NCI-H1105 treated with DMSO at 0.1 percent for 48 hours (cell line): ENCODE measurements around the gene REG1A.

Source experiments
- DNase-seq: peaks from one replicate; lab custom pipeline; 2025; lab: John Stamatoyannopoulos, UW

REG1A gene, protein sequence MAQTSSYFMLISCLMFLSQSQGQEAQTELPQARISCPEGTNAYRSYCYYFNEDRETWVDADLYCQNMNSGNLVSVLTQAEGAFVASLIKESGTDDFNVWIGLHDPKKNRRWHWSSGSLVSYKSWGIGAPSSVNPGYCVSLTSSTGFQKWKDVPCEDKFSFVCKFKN

DNA sequence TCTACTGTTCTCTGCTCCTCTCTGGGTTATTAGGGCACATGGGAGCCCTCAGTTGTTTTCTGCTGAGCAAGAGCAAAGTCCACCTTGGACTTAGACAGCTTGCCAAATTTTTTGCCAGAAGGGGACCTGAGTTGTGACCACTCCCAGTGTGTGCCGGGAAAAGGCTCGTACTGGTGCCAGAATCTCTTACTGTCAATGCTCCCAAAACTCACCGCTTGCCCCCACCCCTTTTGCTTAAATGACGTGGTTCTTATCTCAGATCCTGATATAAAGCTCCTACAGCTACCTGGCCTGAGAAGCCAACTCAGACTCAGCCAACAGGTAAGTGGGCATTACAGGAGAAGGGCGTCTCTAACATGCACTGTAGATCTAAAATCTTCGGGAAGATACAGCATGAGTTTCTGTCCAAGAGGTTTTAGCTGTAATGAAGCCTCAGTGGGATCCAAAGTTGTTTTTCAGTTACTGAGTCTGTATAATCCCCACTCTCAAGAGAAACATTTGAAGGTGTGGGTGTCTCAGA, at the start of gene REG1A:
Gene REG1A (plus strand): TSS at position 295 of the 520 bp plus-strand sequence. CDS start 374 bp downstream, outside the sequence.
- DNase-seq, result no peak

DNA sequence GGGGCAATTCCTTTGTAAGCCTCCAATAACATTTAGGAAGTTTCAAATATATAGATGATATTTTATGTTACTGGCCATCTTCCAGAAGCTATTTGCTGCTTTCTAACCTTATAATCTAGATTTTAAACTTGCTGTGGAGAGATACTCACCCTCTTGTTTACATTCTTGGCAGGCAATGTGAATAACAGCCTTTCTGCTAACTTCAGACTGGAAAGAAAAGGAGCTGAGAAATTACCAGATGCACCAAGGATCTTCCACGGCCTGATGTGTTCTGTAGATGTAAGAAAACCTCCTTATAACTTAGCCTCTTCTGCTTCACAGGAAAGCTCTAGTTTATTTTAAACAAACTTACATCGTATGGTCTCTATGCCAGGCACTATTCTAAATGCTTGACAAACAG, 49.2 kb upstream of the REG1A start:
- no peak for DNase-seq

DNA sequence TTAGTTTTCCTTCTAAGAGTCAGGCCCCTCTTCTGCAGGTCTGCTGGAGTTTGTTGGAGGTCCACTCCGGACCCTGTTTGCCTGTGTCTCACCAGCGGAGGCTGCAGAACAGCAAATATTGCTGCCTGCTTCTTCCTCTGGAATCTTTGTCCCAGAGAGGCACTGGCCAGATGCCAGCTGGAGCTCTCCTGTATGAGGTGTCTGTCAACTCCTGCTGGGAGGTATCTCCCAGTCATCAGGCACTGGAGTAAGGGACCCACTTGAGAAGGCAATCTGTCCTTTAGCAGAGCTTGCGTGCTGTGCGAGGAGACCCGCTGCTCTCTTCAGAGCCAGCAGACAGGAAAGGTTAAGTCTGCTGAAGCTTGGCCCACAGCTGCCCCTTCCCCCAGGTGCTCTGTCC, 37.3 kb upstream of the REG1A start:
- DNase-seq, result no peak

DNA sequence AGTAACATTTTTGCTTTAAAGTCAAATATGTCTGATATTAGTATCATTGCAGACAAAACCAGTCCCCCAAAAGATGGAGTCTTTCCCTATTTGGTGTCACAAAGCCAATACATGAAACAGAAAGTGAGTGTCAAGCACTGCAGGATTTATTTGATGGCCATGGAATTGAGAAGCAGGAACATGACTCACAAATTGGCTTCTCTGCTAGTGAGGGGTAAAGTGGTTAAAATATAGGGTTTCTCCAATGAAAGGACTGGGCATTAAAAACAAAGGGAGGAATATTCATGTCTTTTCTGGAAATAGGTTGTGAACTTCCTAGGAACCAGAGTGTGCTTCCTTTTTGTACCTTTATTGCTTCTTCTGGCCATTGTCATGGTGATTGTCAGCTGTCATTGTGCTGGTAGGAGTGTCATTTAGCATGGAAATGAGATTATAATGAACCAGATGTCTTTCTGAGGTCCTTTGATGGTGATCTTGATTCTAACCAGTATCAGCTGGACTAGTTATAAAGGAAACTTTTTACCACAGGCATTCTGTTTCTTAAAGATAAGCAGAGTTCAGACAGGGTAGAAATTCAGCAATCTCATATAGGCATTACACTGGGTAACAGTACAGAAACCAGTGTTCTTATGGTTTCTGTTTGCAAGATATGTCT, 36.6 kb upstream of the REG1A start:
- no peak for DNase-seq

DNA sequence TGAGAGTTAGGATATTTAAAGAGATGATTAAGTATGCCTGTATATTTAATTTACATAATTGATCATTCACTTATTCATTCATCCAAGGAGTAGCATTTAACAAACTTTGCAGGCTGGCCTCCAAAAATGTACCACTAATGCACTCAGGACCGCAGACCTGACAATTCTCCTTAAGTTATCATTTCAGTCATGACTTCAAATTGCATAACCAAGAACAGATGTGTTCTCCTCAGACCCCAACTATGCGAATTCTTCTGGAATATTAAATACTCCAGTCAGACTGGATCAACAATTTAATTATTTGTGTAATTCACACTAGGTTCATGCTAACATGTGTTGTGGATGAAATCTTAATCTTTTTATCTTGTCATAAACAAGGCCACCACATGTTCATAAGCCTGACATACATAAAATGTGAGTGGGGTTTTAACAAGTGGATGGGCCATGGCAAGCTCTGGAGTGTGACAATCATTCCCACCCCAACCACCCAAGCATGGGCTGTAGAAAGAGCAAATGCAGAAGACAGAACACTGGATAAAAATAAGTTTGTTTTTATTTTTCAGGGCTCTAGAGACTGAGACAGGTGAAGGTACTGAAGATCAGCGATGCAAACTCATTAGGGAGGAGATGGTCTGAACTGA, 35.7 kb upstream of the REG1A start:
- no peak for DNase-seq

DNA sequence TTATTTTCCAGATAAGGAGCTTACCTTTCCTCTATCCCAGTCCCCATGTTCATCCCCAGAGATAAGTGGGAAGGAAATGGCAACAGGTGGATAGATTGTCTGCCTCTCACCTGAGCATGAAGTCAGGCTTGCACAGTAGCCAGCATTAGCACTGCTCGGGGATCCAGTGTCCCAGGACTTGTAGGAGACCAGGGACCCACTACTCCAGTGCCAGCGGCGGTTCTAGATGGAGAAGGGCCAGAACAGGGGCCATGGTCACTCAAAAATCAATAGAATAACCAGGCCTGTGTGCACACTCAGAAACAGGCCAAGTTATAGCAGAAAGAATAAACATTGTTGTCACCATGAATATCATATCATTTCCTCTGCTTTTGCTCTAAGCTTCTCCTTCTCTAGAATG, 34.9 kb upstream of the REG1A start:
- DNase-seq, result no peak

DNA sequence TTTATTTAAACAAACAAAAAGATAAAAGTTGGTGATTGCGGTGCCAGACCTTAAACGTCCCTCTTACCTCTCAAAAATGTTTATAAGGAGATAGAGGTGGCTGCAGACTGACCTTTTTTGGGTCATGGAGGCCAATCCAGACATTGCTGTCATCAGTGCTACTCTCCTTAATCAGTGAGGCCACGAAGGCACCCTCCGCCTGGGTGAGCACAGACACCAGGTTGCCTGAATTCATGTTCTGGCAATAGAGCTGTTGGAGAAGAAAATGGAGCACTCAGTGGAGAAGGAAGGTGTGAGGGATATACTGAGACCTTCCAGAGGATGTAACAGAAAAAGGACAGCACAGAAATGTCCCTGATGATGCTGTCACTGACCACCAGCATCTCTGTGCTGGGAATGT, 34.0 kb upstream of the REG1A start:
- no peak for DNase-seq

DNA sequence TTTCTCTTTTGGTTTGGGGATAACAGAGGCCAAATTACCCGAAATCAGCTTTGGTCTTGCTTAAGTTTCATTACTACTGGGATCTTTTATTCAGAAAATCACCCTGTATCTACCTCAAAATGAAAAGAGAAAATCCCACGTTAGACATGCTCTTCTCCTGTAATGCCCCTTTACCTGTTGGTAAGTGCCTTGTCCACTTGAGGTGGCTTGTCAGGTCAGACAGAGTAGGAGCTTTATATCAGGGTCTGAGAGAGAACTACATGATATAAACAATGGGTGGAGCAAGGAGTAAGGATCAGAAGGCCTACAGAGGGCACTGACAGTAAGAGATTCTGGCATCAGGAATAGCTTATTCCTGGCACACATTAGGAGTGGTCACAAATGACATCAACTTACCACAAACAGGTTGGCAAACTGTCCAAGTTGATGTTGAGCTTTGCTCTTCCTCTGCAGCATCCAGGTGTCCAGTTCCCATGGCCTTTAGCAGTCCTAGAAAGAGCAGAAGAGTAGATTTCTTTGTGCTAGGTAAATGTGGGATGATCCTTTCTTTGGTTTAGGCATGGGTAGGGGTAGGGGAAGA, 32.4 kb upstream of the REG1A start, which contains the start of gene REG1B:
Gene REG1B (minus strand): TSS at position 209 of the 580 bp plus-strand sequence. CDS start 381 bp downstream, outside the sequence.
- DNase-seq, result no peak

DNA sequence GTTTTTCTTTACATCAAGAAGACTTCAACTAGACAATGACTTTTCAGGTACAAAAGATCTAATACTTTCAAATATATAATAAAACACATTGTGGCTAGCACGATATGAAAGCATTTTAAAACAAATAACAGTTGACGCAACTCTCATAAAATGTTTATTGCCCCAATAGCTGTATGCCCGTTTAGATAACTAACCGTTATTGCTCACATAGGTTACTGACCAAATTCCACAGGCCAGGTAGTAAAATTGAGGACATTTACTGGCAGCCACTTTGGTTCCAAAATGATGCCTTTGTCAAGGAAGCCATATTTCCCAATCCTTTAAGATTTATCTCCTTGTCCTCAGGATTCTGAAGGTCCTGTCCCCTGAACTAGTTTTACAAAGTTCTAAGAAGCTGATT, 29.6 kb upstream of the REG1A start:
- no peak for DNase-seq

DNA sequence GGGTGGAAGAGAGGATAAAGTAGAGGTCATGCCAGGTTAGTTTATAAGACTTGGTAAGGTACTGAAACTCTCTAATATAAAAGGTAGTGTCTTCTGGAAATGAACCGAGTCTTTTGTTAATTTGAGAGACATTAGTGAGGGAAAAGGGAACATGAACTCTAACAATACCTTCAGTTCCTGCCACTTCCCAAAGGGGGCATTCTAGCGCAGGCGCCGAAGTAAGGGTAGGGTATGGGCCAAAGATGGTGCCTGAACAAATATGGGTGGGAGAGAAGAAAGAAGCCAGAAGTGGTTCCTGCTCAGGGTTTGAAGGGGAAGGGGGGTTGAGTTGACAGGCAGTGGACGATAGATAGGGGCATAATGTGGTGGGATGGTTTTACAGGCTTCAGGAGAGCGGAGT, 22.4 kb upstream of the REG1A start:
- DNase-seq, result no peak

DNA sequence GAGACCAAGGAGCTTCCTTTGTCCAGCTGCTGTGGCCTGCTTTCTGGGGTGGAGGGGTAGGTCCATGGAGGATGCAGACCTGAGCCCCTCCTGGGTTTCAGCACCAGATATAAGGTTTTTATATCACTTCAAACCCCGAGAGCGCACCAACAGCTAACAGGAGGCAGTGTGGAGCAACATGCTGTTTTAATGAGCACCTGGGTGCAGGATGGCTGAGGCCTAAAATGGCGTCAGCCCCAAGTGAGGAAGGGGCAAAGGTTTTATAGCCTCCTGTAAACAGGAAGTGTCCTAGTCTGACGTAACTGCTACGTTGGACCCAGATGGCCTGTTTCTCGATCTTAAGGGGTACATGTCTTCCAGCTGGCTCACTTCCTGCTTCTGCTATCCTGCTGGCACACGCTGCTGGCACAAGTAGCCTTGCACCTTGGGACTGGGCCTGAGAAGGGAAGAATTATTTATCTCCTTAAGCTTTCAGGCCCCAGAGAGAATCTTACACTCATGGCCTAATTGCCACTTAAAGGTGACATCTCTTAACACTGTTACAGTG, 21.1 kb upstream of the REG1A start:
- no peak for DNase-seq

DNA sequence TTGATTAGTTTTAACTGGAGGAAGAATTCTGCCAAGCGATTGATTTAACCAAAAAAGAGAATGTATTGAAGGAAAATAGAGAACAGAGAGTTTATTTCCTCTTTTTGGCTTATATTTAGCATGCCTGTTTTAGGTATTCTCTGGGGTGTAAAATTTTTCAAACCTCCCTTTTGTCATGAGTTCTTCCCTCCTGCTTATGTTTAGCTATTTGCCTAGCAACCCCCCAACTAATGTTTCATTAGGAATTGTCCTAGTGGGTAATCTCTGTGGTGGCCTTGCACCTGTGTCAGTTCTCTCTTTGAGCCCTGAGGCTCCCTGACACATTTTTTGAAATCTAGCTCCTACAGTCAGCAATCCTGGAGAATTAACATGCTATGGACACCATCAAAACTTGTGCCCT, 20.0 kb upstream of the REG1A start:
- no peak for DNase-seq

DNA sequence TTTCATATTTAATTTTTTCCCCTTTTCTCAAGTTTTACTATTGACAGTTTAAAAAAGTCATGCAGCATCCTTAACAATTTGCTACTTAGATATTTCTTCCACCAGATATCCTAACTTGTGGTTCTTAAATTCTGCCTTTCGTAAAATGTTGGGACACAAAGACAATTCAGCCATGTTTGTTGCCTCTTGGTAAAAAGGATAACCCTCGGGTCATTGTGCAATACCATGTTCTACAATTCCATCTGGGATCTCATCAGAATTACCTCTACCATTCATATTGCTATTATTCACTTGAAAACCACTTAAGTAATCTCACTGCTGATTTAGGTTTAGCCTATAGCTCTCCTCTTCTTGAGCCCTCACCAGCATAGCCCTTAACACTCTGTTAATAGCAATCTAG, 19.3 kb upstream of the REG1A start:
- no peak for DNase-seq

DNA sequence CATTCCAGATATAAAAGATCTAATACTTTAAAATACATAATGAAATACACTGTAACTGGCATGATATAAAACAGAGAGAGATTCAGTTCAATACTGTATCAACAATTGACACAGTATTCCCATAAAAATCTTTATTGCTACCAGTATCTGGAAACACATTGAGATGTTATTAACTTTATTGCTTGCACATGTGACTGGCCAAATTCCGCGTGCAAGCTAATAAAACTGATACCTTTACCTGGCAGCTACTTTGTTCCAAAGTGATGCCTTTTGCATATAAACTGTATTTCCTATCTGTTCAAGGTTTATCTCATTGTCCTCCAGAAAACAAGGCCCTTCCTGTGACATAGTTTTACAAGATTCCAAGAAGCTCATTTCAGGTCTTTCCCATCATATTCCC, 17.1 kb upstream of the REG1A start:
- DNase-seq, result no peak

DNA sequence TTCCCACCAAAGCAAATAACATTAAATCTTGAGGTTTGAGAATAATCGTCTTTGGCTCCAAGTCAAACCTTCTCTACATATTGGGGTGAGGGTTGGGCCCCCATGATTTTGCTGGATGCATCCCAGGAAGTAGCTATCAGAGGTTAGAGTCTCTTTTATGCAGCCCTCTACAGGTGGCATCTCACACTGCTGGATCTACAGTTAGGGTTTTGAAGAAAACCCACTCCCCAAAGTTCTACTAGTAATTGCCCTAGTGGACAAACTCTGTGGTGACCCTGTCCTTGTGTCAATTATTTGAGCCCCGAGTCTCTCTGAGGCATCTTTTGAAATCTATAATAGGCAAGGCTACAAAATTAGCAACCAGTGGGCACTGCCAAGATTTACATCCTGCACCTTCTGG, 15.0 kb upstream of the REG1A start:
- DNase-seq, result no peak

DNA sequence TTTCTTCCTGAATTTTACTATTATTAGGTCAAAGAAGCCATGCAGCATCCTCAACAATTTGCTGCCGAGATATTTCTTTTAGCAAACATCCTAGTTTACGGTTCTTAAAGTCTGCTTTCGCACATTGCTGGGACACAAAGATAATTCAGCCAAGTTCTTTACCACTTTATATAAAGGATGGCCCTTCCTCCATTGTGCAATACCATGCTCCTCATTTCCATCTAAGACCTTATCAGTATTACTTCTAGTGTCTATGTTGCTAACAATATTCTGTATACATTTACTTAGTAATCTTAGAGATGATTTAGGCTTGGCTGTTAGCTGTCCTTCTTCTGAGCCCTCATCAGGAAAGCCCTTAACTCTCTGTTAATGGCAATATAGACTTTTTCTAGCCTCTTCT, 8.0 kb upstream of the REG1A start:
- no peak for DNase-seq

DNA sequence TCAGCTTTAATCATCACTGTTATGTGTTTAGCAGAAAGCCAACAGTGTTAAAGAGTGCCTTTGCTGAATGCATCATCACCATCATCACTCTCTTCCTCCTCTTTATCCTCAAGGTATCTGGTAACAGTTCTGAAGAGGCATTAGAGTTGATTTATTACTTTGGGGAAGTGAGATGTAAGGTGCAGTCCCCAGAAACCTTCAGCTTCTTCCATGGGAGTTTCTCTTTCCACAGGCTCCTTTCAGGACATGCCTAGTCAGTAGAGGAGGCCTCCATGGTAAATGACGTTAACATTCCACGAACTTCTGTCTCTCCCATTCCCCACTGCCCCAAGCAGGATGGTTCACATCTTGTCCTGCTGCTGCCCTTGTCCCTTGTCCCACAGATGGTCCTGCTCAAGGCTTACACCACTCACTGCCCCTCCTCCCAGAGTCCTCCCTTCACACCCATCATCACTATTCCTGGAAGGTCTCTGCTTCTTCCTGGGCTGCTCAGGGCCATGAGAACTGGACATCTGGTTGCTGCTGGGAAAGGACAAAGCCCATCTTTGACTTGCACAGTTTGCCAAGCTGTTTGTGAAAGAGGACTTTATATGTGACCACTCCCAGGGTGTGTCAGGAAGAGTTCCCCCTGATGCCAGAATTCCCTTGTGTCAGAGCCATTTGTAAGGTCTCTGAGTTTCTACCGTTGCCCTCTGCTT, 5.3 kb upstream of the REG1A start:
- no peak for DNase-seq

DNA sequence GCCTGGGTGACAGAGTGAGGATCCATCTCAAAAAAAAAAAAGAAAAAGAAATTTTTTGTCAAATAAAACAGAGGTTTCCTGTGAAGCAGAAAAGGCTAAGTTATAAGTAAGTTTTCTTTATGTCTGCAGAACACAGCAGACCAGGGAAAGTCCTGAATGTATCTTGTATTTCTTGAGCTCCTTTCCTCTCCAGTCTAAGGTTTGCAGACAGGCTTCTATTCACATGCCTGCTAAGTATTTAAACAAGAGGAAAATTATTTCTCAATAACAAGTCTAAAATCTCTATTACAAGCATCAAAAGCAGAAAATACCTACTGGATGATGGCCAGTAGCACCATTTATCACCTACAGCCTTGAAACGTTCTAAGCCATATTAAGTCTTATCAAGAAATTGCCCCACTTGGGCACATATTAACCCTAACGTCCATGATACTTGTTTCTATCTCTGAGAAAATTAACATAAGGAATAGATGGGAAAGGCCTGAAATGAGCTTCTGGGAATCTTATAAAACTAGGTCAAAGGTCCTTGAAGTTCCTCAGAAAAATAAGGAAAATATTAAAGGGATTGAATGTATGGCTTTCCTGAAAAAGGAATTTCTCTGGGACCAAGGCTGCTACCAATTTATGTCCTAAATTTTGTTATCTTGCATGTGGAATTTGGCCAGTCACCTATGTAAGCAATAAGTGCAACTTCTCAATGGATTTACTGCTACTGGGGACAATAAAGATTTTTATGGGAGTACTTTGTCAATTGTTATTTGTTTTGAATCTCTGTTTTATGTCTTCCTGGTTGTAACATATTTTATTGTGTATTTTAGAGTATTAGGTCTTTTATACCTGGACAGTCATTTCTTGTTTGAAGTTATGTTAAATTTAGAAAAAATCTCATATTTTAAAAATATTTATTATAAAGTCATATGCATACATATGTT, 3.0 kb upstream of the REG1A start:
- no peak for DNase-seq

DNA sequence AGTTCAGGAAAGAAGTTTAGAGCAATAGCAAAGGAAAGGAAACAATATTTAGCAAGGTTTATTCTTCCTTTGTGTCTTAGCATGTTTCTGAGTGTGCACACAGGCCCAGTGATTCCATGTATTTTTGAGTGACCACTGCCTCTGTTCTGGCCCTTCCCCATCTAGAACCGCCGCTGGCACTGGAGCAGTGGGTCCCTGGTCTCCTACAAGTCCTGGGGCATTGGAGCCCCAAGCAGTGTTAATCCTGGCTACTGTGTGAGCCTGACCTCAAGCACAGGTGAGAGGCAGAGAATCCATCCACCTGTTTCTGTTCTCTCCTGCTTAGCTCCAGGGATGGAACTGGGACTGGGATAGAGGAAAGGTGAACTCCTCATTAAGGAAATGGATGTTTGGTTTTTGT, 2.4 kb downstream of the REG1A start:
- DNase-seq, result no peak

DNA sequence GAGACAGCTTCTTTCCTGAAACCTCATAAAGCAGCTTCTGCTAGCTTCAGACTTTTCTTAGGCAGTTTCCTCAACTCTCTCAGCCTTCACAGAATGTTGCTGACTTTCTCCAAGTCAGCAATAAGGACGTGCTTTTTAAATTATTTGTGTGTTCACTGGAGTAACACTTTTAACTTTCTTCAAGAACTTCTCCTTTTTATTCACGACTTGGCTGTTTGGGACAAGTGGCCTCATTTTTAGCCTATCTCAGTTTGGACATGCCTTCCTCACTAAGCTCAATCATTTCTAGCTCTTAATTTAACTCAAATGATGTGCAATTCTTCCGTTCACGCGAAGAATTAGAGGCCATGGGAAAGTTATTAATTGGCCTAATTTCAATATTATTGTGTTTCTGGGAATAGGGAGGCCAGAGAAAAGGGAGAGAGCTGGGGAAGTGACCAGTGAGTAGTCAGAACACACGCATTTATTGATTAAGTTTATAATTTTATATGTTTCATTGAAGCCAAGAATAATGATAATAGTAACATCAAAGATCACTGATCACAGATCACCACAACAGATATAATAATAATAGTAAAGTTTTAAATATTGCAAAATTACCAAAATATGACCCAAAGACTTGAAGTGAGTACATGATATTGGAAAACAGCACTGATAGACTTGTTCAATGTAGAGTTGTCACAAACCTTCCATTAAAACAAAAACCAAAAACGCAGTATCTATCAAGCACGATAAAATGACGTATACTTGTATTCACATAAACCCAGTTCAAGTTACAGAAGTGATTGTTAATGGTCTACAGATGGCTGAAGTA, 4.8 kb downstream of the REG1A start:
- DNase-seq, result no peak
